ENCODE measurements around the gene FUT7.

The FUT7 gene

GRCh38 chr9:136991993-136992818 is 39.7 kb downstream of the FUT7 start, which contains the start of gene PAXX:
PAXX (plus strand) TSS chr9:136992422; CDS start chr9:136992444, 22 bp downstream.
- in situ Hi-C loops (cut with MboI; ENCODE audit: low sequenced_read_pairs) = no loop called here

GRCh38 chr9:136990242-136990911 is 41.5 kb downstream of the FUT7 start:
- in situ Hi-C loops (cut with MboI; ENCODE audit: low sequenced_read_pairs) = no loop called here

- in situ Hi-C loops (cut with MboI; ENCODE audit: low sequenced_read_pairs) = no loop called here
These were observed 43.0 kb downstream of the FUT7 start for GRCh38 chr9:136988872-136989271.

- in situ Hi-C loops (cut with MboI; ENCODE audit: low sequenced_read_pairs) = no loop called here
These were observed 46.0 kb downstream of the FUT7 start for GRCh38 chr9:136985853-136986252.

- in situ Hi-C loops (cut with MboI; ENCODE audit: low sequenced_read_pairs) = no loop called here
These were observed 46.8 kb downstream of the FUT7 start for GRCh38 chr9:136985027-136985602.

GRCh38 chr9:136984464-136985026 is 47.3 kb downstream of the FUT7 start:
- in situ Hi-C loops (cut with MboI; ENCODE audit: low sequenced_read_pairs) = no loop called here

GRCh38 chr9:136983656-136984314 is 48.1 kb downstream of the FUT7 start:
- in situ Hi-C loops (cut with MboI; ENCODE audit: low sequenced_read_pairs) = no loop called here

GRCh38 chr9:136983167-136983566 is 48.7 kb downstream of the FUT7 start:
- in situ Hi-C loops (cut with MboI; ENCODE audit: low sequenced_read_pairs) = no loop called here

- in situ Hi-C loops (cut with MboI; ENCODE audit: low sequenced_read_pairs) = no loop called here
These were observed 49.4 kb downstream of the FUT7 start, which contains the start of gene LCNL1 for GRCh38 chr9:136982232-136983051. LCNL1 (plus strand) TSS chr9:136982993; CDS start chr9:136983587, 594 bp downstream.

- in situ Hi-C loops (cut with MboI; ENCODE audit: low sequenced_read_pairs) = no loop called here
These were observed 50.2 kb downstream of the FUT7 start for GRCh38 chr9:136981588-136982231.

- in situ Hi-C loops (cut with MboI; ENCODE audit: low sequenced_read_pairs) = no loop called here
These were observed 51.0 kb downstream of the FUT7 start for GRCh38 chr9:136980669-136981478.
